GM10248 (cell line): ENCODE data around the gene COPB2.

Experiments used
- CTCF ChIA-PET: fragments of 300-600 bp; sonication (Branson Sonifier 250); formaldehyde crosslinking; extraction: SDS; loops from one replicate; lab custom pipeline; 2021; ENCODE audit warnings: antibody characterized with exemption; lab: Yijun Ruan, JAX
- POLR2A ChIA-PET: fragments of 350-650 bp; sonication (Branson Sonifier 250); formaldehyde crosslinking; extraction: SDS; loops from one replicate; lab custom pipeline; 2020; ENCODE audit warnings: antibody characterized with exemption; lab: Yijun Ruan, JAX
- DNase-seq: peaks from one replicate; pipeline ENCODE4 v3.0.0; 2012; ENCODE audit errors: extremely low spot score
- CTCF ChIP-seq: IDR thresholded peaks from 2 replicates; pipeline ENCODE4 v1.5.1; 2012; ENCODE audit warnings: mild to moderate bottlenecking, low read depth; ENCODE audit errors: extremely low read depth, missing control alignments, control extremely low read depth

Gene COPB2

DNA sequence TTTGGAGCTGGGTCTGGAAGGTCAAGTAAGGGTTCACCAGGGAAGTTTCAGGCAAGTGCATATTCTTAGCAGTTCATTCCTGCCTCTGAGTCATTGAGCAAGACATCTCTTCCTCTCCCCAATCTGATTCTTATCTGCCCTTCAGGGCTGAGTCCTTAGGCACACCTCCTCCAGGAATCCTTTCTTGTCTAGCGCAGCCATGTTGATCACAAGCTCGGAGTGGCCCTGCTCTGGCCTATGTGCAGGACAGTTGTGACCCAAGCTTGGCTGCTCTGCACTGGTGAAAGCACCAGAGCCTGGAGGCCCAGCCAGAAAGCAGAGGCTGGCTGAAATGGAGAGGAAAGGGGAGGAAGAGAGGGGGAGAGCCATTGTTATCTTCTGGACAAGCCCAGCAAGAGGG is 76.5 kb downstream of the COPB2 start:
- POLR2A ChIA-PET: no interaction called here
- CTCF ChIA-PET: interaction anchor here (1.4 kb wide), 2 partner anchors 201 to 390 kb away, joined by 3 to 5 read pairs; no protein-coding TSS in a partner anchor
- no peak for DNase-seq
- no peak for TF ChIP-seq CTCF

DNA sequence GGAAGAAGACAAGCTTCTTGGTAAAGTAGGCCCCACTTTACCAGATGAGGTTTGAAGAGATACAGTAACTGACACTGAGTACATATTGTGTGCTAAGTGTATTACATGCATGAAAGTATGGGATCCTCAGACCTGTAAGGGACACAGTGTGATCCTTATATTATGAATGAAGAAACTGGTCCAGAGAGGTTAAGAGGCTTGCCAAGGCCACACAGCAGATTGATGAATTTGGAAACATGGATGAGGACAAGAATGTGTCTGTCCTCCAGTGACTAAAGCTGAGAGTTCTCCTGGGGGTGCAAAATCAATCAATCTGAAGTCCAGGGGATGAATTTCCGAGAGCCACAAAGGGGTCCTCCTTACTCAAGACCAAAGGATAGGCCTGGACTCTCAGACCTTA is 77.0 kb downstream of the COPB2 start:
- DNase-seq: no peak
- ChIA-PET POLR2A (no interaction called here), CTCF (interaction anchor here (1.2 to 1.4 kb wide), 2 partner anchors 17 to 389 kb away, joined by 3 read pairs; no protein-coding TSS in a partner anchor)
- TF ChIP-seq CTCF: no peak

GRCh38 chr3:139311557-139311956 is 77.9 kb downstream of the COPB2 start:
- DNase-seq: no peak
- no peak for TF ChIP-seq CTCF
- ChIA-PET POLR2A (no interaction called here), CTCF (interaction anchor here (1.0 to 1.3 kb wide), 4 partner anchors 14 to 340 kb away, joined by 3 read pairs; no protein-coding TSS in a partner anchor)

DNA sequence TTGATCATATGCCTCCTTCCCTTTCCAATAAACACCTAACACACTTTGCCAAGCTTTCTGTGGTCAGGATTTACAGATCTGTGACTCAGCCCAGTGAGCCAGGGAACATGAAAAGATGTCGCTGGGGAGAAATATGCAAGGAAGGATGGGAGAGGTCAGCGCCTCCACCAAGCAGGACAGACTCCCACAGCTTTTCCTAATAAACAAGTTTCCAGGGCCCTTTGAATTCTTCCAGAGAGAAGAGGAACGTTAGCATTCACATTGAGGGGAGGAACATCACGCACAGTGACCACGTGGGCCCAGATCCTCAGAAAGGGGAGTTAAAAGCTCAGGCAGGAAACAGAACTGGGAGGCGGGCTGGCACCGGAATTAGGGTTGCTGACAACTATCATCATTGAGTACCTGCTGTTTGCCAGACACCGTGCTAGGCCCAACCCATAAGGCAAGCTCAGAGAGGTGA is 78.9 kb downstream of the COPB2 start:
- no peak for DNase-seq
- ChIA-PET POLR2A (no interaction called here), CTCF (interaction anchor here (1.0 to 1.3 kb wide), 3 partner anchors 13 to 339 kb away, joined by 3 read pairs; no protein-coding TSS in a partner anchor)
- no peak for TF ChIP-seq CTCF

DNA sequence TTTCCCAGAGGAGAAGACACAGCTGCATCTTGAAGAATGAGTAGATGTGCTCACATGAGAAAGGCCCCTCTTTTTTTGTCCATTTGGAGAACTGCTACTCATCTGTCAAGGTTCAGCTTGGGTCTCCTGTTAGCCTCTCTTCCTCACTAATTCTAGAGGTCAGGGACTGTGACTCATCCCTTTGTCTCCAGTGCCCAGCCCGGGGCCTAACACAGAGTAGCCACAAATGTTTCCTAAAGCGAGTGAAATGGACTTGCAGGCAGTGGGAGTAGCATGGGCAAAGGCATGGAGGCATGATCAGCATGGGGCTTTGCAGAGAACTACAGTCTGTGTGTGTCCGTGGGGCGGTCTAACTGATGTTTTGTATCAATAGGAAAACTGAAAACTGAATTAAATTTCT is 79.6 kb downstream of the COPB2 start:
- ChIA-PET POLR2A (no interaction called here), CTCF (no interaction called here)
- no peak for TF ChIP-seq CTCF
- DNase-seq: no peak

DNA sequence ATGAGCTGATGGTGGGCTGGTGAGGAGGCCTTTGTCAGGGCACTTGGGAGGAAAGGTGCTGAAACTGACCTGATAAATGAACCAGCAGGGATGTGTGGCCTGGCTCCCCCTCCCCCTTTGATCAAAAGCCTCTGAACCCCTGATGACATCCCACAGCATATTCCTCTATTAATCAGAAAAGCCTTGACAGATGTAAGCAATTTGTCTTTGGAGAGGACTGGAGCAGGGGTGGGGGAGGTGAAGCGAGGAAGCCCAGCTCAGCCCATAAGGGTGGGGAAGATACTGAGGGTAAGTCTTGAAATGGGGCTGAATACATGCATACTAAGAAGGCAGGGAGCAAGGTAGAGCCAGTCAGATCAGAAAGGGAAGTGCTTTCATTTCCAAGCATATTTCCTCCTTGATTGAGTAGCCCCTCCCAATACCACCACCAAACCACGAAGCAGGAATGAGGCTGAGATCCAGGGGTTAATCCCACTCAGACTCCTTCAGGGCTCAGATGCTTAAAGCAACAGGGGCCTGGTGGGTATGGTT is 80.3 kb downstream of the COPB2 start:
- DNase-seq: no peak
- CTCF ChIA-PET: no interaction called here
- POLR2A ChIA-PET: no interaction called here
- no peak for TF ChIP-seq CTCF
